Pons (tissue), 1 donor: ENCODE measurements around the gene KRTAP12-4.
"Not testable (repeated sequence)": the region's sequence is repeated elsewhere in the genome, so short reads cannot be mapped to it uniquely, and the experiment has no call there.

Experiments
- DNase-seq: peaks from one replicate; pipeline ENCODE4 v3.0.0-alpha.2; 2016; ENCODE audit warnings: low spot score

The KRTAP12-4 gene

DNA sequence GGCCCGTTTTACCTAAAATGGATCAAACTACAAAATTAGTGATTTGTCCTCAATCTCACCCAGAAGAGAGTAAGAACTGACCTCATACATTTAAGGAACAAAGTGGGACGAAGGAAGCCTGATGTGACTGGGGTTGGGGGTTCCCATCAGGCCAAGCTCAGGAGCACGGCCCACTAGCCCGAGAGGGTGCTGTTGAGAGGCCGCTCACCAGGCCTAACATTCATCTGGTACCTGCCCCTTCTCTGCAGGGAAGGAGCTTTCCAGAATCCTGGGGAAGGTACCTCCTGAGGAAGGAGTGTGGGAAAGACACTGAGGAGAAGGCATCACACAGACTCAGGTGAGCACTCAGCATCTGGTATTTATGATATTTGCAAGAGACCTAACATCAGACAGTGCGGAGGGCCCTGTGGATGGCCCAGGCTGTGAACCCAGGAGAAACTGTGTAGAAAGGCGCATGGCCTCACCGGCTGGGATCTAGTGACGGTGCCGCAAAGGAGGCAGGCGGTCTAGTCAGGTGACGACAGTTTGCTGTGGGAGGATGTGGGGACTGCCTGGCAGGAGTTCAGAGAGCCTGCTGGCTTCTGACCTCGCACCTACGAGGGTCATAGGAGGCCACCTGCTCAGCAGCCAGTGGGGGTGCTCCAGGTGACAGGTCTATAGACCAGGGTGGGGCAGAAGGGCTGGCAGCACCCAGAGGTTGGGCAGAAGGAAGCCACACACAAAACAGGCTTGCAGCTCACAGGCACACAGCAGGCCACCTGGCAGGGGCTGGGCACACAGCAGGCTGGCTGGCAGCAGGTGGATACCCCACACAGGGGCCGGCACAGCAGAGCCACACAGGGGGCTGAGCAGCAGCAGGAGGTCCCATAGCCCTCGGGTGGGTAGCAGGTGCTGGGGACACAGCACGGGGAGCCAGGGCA is 543 bp downstream of the KRTAP12-4 start:
- no peak for DNase-seq

GRCh38 chr21:44653123-44653522 is 1.3 kb downstream of the KRTAP12-4 start:
- no peak for DNase-seq

DNA sequence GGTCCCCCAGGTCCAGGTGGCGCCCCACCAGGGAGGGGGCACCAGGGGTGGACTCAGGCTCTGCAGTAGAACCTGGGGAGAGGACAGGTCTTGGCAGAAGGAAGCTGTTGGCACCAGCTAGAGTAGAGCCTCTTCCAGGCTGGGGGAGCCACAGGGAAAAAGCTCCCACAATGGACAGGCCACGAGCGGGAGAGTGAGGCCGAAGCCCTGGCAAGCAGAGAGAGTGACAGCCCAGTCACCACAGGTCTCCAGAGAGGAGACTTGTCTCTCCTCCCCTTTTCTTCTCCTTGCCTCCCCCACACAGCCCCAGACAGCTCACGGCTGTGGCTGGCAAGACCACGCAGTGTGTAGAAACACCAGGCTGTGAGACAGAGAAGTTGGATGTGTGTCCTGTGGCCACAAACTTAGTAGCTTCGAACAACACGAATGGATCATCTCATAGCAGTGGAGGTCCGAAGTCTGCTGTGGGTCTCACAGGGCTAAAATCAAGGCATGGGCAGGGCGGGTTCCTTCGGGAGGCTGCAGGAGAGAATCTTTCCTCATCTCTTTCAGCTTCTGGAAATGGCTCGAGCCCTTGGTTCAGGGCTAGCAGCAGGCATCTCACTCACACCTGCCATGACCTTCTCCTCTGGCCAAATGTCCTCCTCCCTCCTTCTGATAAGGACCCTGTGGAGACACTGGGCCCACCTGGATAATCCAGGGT is 3.3 kb downstream of the KRTAP12-4 start:
- no peak for DNase-seq

DNA sequence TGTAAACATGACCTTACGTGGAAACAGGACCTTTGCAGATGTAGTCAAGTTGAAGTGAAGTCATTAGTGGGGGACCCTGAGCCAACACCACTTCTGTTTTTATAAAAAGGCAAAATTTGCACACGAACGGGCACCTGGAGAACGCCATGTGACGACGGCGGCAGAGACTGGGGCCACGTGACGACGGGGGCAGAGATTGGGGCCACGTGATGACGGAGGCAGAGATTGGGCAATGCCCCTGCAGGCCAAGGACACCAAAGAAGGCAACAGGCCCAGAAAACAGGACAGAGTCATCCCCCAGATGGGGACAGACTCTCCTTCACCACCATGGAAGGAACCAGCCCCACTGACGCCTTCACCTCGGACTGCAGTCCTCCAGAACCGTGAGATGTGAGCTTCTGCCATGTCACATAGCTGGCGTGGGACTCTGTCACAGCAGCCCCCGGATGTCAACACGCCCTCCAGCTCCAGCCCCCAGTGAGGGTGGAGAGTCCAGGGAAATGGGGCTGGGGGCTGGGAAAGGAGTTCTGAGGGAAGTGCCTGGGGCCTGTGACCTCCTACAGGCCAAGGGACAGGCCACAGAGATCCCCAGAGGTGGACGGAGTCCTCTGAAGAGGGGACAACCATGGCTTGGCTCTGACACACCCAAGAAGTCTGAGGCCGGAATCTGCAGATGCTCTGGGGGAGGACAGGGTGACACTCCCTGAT is 4.0 kb downstream of the KRTAP12-4 start:
- no peak for DNase-seq

DNA sequence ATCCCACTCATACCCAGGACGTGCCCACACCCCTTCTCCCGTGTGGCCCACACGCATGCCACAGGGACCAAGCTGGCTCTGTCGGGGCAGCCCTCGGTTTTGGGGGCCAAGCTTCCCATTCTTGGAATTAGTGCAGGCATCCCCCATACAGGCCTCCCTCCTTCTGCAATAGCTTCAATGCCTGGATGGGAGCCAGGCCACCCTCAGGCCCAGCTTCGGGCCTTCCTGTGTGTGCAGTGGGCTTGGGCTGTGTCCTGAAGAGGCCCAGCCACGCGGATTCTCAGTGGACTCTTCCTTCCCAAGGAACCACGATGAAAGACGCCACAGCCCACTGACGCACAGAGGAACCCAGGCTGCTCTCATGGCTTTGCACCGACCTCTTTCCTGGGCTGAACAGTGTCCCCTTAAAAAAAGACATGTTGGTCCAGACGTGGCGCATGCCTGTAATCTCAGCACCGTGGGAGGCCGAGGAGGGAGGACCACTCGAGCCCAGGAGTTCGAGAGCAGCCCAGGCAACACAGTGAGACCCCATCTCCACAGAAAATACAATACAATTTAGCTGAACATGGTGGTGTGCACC is 4.8 kb downstream of the KRTAP12-4 start:
- DNase-seq, result no peak

- DNase-seq, result no peak
These were observed 5.7 kb downstream of the KRTAP12-4 start for GRCh38 chr21:44648557-44649311.

DNA sequence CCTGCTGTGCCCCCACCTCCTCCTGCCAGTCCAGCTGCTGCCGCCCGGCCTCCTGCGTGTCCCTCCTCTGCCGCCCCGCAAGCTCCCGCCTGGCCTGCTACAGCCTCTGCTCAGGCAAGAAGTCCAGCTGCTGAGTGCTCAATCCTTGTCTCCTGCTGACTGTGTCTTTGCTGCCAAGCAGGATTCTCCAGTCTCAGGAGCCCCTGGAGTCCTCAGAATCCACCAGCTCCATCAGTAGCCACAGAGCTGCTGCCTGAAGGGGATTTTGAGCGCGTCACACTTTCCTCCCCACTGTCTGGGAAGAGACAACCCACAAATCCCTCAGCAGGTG is 7.3 kb downstream of the KRTAP12-4 start:
- DNase-seq, result no peak

GRCh38 chr21:44646366-44647221 is 7.9 kb downstream of the KRTAP12-4 start, which contains the start of gene KRTAP10-11:
KRTAP10-11 (plus strand) TSS chr21:44646414; CDS start chr21:44646459, 45 bp downstream.
- not testable (repeated sequence) for DNase-seq

DNA sequence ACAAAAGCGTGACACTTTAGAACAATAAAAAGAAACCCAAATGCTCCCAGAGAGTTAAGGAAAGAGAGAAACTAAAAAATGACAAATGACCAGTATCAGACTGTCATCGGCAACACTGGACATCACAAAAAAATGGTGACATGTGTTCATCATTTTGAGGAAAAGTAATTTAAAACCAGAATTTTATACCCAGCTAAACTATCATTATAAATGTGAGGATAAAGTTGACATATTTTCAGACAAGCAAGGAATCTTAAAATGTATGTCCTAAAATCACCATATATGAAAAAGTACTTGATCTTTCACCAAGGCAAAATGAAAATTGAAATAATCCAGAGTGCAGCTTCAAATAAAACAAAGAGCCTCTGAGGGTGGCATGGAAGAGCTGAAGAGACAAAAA is 9.6 kb downstream of the KRTAP12-4 start:
- no peak for DNase-seq

DNA sequence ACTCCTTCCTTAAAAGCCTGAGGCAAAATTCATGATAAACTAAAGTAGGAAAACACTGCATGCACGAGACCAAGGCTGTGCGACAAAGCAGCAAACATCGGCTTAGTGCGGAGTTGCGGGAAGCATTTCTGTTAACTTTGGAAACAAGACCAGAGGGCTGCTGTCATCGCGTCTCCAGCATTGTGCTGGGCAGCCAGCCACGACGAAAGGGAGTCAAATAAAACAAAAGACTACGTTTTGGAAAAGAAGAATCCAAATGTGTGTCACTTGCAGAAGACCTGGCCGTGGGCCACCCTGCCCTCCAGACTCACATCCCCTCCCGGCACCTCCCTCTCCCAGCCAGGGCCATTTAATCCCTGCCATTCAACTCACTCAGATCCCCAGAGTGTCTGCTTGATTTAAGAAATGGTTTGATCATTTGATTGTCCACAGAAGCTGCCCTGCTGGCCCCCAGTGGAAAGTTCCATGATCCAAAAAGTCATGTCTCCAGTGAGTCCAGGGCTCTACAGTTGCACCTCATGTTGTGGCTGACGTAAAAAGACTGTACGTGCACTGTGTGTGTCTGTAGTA is 10.6 kb downstream of the KRTAP12-4 start:
- no peak for DNase-seq

GRCh38 chr21:44640761-44641160 is 13.7 kb downstream of the KRTAP12-4 start:
- no peak for DNase-seq

DNA sequence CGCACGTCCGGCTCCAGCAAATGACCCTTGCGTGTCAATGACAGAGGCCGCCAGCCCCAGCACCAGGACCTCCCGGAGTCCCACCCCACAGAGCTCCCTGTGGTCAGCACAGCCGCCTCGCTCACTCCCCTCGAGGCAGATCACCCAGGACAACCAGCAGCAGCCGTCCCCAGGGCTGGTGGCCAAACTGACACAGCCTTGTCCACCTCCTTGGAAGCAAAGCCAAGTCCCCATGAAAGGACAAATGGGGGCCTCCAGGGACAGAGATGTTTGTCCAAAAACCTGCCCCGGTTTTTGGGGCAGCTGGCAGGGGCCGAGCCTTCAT is 15.2 kb downstream of the KRTAP12-4 start:
- DNase-seq, result no peak

DNA sequence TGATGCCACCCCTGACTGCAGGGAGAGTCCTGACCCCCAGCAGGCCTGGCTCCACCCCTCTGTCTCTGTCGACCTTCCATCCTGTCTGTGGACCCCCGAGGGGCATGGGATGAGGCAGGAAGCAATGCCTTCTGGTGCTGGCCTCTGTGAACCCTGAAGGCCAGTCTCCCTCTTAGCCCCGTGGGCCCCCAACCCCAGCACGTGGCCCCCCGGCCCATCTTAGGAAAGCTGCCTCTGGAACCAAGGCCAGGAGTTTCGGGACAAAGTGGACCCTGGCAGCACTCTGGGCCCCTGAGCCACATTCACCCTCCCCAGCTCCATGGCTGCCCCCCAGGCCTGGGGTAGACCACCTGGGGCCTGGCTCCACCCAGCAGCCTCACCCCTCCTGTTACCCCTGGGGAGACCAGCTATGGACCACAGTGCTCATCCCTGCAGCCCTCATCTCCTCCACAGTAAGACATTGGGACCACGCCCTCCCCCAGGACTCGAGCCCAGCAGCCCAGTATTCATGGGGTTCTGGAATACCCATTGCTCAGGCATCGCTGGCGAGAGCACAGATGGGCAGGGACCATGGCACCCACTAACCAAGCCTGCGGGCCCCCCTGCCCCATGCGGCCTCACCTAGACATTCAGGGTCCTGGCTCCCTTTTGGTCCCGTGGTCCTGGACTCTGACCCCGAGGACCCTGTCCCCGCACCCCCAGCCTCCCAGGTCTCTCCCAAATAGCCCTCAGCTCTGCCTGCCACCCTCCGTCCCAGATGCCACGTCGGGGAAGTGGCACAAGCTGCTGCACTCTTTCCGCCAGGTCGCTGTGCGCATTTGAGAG is 15.7 kb downstream of the KRTAP12-4 start:
- DNase-seq, result not testable (repeated sequence)

GRCh38 chr21:44637851-44638348 is 16.6 kb downstream of the KRTAP12-4 start:
- not testable (repeated sequence) for DNase-seq

- no peak for DNase-seq
These were observed 17.2 kb downstream of the KRTAP12-4 start, which contains the start of gene KRTAP10-10 for GRCh38 chr21:44637018-44637850. KRTAP10-10 (plus strand) TSS chr21:44637356; CDS start chr21:44637418, 62 bp downstream.

GRCh38 chr21:44636209-44637017 is 18.0 kb downstream of the KRTAP12-4 start:
- no peak for DNase-seq

- DNase-seq, result no peak
These were observed 22.4 kb downstream of the KRTAP12-4 start for GRCh38 chr21:44632067-44632466.
